BJ (cell line): ENCODE measurements around the gene CMC1. TPM values are rescaled to one million over a fixed set of nuclear protein-coding genes. Genes with fewer than 3 reads are reported as not detected.

Source experiments
- CTCF ChIA-PET: fragments of 350-600 bp; formaldehyde crosslinking; extraction: SDS; loops from one replicate; lab custom pipeline; 2021; ENCODE audit warnings: antibody characterized with exemption, inconsistent platforms; lab: Yijun Ruan, JAX
- POLR2A ChIA-PET: fragments of 300-600 bp; sonication (Branson Sonifier 250); formaldehyde crosslinking; extraction: SDS; loops from one replicate; lab custom pipeline; 2021; ENCODE audit warnings: antibody characterized with exemption; lab: Charles Lee
- DNase-seq: peaks from one replicate; pipeline ENCODE4 v3.0.0-alpha.2; 2011; ENCODE audit warnings: low read depth
- H3K27me3 ChIP-seq: 2 replicates; pipeline ENCODE4 v1.6.0; 2011; ENCODE audit warnings: low read length; ENCODE audit not compliant: control insufficient read depth, insufficient read depth
- H3K36me3 ChIP-seq: 2 replicates; pipeline ENCODE4 v1.5.1; 2011; ENCODE audit warnings: low read length; ENCODE audit not compliant: control insufficient read depth, insufficient read depth
- H3K4me3 ChIP-seq: 2 replicates; pipeline ENCODE4 v1.5.1; 2011; ENCODE audit warnings: low read depth, mild to moderate bottlenecking, control low read depth, low read length
- CTCF ChIP-seq: IDR thresholded peaks from 2 replicates; pipeline ENCODE4 v1.5.1; 2011; ENCODE audit warnings: low read depth, mild to moderate bottlenecking, control low read depth, inconsistent platforms, low read length, moderate library complexity; ENCODE audit not compliant: insufficient read depth
- polyA plus RNA-seq: library from polyadenylated mRNA; depleted of rRNA; stranded (reverse); fragments of >200 nt; gene quantifications from 2 replicates; pipeline ENCODE4 v1.2.3, GENCODE V29; 2011

The CMC1 gene
- polyA plus RNA-seq, 1 experiment, result 8.8 TPM

- ChIA-PET CTCF (no interaction called here), POLR2A (no interaction called here)
- no peaks in the 10 kb centered on the region for H3K27me3 ChIP-seq
- no peak overlapping the region for H3K4me3 ChIP-seq
- no peak for TF ChIP-seq CTCF
- no peaks in the 10 kb centered on the region for H3K36me3 ChIP-seq
- no peak for DNase-seq
Measured at GRCh38 chr3:28295898-28296490, 54.6 kb downstream of the CMC1 start.

GRCh38 chr3:28299705-28300104 lies 58.3 kb downstream of the CMC1 start:
- no peak for TF ChIP-seq CTCF
- no peaks in the 10 kb centered on the region for H3K36me3 ChIP-seq
- no peak overlapping the region for H3K4me3 ChIP-seq
- DNase-seq, result no peak
- ChIA-PET POLR2A (no interaction called here), CTCF (no interaction called here)
- no peaks in the 10 kb centered on the region for H3K27me3 ChIP-seq

- ChIA-PET CTCF (no interaction called here), POLR2A (no interaction called here)
- Histone ChIP-seq H3K27me3 (no peaks in the 10 kb centered on the region), H3K4me3 (no peak overlapping the region), H3K36me3 (no peaks in the 10 kb centered on the region)
- DNase-seq, result no peak
- TF ChIP-seq CTCF, result no peak
Measured at GRCh38 chr3:28300345-28300962, 59.0 kb downstream of the CMC1 start.

GRCh38 chr3:28301688-28302087 lies 60.3 kb downstream of the CMC1 start:
- ChIA-PET CTCF (interaction anchor here (0.6 kb wide), 1 partner anchor 14 kb away, joined by 3 read pairs; no protein-coding TSS in a partner anchor), POLR2A (no interaction called here)
- H3K4me3 ChIP-seq, result no peak overlapping the region
- no peaks in the 10 kb centered on the region for H3K36me3 ChIP-seq
- no peak for TF ChIP-seq CTCF
- no peaks in the 10 kb centered on the region for H3K27me3 ChIP-seq
- no peak for DNase-seq

- no peaks in the 10 kb centered on the region for H3K36me3 ChIP-seq
- no peak overlapping the region for H3K4me3 ChIP-seq
- DNase-seq, result no peak
- TF ChIP-seq CTCF, result no peak
- ChIA-PET CTCF (interaction anchor here (0.8 kb wide), 1 partner anchor 18 kb away, joined by 3 read pairs; no protein-coding TSS in a partner anchor), POLR2A (no interaction called here)
- no peaks in the 10 kb centered on the region for H3K27me3 ChIP-seq
Measured at GRCh38 chr3:28308196-28308595, 66.8 kb downstream of the CMC1 start.
